ENCODE measurements around the gene TOP1. TPM values are rescaled to one million over a fixed set of nuclear protein-coding genes. Genes with fewer than 3 reads are reported as not detected.

The TOP1 gene
- polyA plus RNA-seq, 1 of the 3 experiments (the other 2 are of a cell fraction), result 11.9 TPM

DNA sequence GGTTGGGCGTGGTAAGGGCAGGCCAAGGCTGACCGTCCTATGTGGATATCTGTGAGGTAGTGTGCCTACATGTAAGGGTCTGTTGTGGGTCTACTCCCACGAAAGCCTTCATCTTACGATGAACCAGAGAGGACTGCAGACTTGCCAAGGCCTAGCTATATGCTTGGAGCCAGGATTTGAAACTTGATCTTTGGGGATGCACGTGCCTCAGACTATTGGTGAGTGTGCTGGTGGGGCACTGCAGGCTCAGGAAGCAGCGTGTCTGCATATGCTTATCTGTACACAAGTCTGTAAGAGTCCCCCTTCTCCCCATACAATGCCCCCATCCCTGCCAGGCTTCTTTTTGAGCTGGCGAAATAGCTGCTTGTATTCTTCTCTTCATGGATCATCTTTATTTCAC is 126.6 kb downstream of the TOP1 start (continued):
- TF ChIP-seq, protein P1, sequence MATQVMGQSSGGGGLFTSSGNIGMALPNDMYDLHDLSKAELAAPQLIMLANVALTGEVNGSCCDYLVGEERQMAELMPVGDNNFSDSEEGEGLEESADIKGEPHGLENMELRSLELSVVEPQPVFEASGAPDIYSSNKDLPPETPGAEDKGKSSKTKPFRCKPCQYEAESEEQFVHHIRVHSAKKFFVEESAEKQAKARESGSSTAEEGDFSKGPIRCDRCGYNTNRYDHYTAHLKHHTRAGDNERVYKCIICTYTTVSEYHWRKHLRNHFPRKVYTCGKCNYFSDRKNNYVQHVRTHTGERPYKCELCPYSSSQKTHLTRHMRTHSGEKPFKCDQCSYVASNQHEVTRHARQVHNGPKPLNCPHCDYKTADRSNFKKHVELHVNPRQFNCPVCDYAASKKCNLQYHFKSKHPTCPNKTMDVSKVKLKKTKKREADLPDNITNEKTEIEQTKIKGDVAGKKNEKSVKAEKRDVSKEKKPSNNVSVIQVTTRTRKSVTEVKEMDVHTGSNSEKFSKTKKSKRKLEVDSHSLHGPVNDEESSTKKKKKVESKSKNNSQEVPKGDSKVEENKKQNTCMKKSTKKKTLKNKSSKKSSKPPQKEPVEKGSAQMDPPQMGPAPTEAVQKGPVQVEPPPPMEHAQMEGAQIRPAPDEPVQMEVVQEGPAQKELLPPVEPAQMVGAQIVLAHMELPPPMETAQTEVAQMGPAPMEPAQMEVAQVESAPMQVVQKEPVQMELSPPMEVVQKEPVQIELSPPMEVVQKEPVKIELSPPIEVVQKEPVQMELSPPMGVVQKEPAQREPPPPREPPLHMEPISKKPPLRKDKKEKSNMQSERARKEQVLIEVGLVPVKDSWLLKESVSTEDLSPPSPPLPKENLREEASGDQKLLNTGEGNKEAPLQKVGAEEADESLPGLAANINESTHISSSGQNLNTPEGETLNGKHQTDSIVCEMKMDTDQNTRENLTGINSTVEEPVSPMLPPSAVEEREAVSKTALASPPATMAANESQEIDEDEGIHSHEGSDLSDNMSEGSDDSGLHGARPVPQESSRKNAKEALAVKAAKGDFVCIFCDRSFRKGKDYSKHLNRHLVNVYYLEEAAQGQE (IDR thresholded peaks at IDR 0.05; ENCODE audit: low read depth, low read length), result no peak
- TF ChIP-seq RCOR1 (IDR thresholded peaks at IDR 0.05; ENCODE audit: low read length) (no peak), GATA2 (CRISPR knock-in tag; IDR thresholded peaks at IDR 0.05) (no peak), ELF1 (IDR thresholded peaks at IDR 0.05) (no peak), TAF1 (IDR thresholded peaks at IDR 0.05; ENCODE audit: borderline replicate concordance, low read depth, low read length) (no peak), EP300 (IDR thresholded peaks at IDR 0.05; ENCODE audit: borderline replicate concordance in 1 of 2, low read depth in 1 of 2, low read length in 1 of 2) (no peak), FOSL2 (IDR thresholded peaks at IDR 0.05; ENCODE audit: borderline replicate concordance, low read depth) (no peak), YY1 (IDR thresholded peaks at IDR 0.05; ENCODE audit: low read depth) (no peak), MEF2A (IDR thresholded peaks at IDR 0.05; ENCODE audit: borderline replicate concordance, low read depth) (no peak)
- TF ChIP-seq, protein P2, sequence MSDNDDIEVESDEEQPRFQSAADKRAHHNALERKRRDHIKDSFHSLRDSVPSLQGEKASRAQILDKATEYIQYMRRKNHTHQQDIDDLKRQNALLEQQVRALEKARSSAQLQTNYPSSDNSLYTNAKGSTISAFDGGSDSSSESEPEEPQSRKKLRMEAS (IDR thresholded peaks at IDR 0.05; ENCODE audit: low read depth), result no peak
- TF ChIP-seq, protein P3, sequence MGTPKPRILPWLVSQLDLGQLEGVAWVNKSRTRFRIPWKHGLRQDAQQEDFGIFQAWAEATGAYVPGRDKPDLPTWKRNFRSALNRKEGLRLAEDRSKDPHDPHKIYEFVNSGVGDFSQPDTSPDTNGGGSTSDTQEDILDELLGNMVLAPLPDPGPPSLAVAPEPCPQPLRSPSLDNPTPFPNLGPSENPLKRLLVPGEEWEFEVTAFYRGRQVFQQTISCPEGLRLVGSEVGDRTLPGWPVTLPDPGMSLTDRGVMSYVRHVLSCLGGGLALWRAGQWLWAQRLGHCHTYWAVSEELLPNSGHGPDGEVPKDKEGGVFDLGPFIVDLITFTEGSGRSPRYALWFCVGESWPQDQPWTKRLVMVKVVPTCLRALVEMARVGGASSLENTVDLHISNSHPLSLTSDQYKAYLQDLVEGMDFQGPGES (IDR thresholded peaks at IDR 0.05; ENCODE audit: low read depth, low read length), result no peak

DNA sequence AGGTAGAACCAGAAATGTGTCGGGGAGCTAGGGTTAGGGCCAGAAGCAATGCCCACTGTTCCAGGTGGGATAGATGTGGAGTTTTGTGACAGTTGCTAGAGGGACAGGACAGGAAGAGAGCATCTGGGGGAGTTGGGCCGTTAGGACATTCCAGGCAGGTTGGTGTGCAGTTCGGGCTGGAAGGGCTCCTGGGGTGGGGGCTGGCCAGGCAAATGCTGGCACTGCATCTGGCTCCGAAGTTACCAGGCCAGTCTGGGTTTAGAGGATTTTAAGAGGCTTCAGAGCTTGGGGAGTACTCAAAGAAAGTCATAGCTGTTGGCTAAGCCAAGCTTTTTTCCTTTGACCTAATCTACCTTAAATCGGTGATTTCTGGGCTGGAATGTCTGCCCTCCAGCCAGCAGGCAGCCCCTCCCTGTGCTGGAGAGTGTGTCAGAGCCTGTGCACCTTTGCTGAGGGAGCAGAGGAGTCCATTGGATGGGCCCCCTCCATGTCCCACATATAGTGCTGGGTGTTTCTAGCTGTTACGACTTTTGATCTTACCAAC is 129.5 kb downstream of the TOP1 start:
- Histone ChIP-seq H3K9me2 (no peaks in the 10 kb centered on the region), H3K27ac (ENCODE audit: low read depth in 2 of 2, low read length in 1 of 2) (no peak overlapping the region; a peak in 1 of 4 replicates), H2AFZ (ENCODE audit: low read depth) (no peak overlapping the region), H3F3A (replicated peaks; ENCODE audit: insufficient read depth) (no peaks in the 10 kb centered on the region), H4K20me1 (ENCODE audit: insufficient read depth) (peaks cover 76% of the 10 kb centered on the region), H3K36me3 (replicated peaks in 1 of 2; ENCODE audit: control insufficient read depth in 1 of 2, insufficient read depth in 2 of 2, low read length in 1 of 2) (peaks cover 3 to 25% of the 10 kb centered on the region in 2 experiments), H3K9me3 (no peaks in the 10 kb centered on the region), H3K79me2 (ENCODE audit: insufficient read depth) (peaks cover 77% of the 10 kb centered on the region), H3K27me3 (ENCODE audit: insufficient read depth) (no peaks in the 10 kb centered on the region), H3K9ac (no peak overlapping the region), H3K4me2 (no peak overlapping the region), H3K4me3 (ENCODE audit: low read depth in 2 of 2, low read length in 1 of 2) (no peak overlapping the region), H3K4me1 (ENCODE audit: control insufficient read depth in 1 of 2, insufficient read depth in 2 of 2, low read depth in 1 of 2, low read length in 1 of 2) (peaks cover 0 to 24% of the 10 kb centered on the region in 2 experiments; a peak in 1 of 4 replicates)
- DNase-seq, result no peak
- 93% methylated on average over 4 of the region's 6 CpGs for WGBS (ENCODE audit: low lambda C conversion rate)
- POLR2A ChIA-PET, result no interaction called here
- CTCF ChIA-PET, result interaction anchor here (2.8 to 9.8 kb wide), 3 partner anchors 13 to 195 kb away, joined by 7 to 67 read pairs (median 25); partner anchors contain the start of gene LPIN3
- TF ChIP-seq, protein P2 (IDR thresholded peaks at IDR 0.05; ENCODE audit: low read depth), result no peak
- TF ChIP-seq SMC3 (IDR thresholded peaks at IDR 0.05; ENCODE audit: low read depth, low read length), result no peak
- TF ChIP-seq TEAD4 (IDR thresholded peaks at IDR 0.05; ENCODE audit: borderline replicate concordance, insufficient read depth), result no peak
- no peak for TF ChIP-seq RFX5 (IDR thresholded peaks at IDR 0.05; ENCODE audit: low read length)
- TF ChIP-seq RAD21 (IDR thresholded peaks at IDR 0.05; ENCODE audit: low read length), result no peak
- TF ChIP-seq CHD2 (IDR thresholded peaks at IDR 0.05; ENCODE audit: low read length, partially characterized antibody), result no peak
- no peak for TF ChIP-seq FOXJ3 (CRISPR knock-in tag; IDR thresholded peaks at IDR 0.05)
- no peak for TF ChIP-seq EZH2phosphoT487 (IDR thresholded peaks at IDR 0.05; ENCODE audit: borderline replicate concordance, low read depth)
- TF ChIP-seq EP300 (IDR thresholded peaks at IDR 0.05; ENCODE audit: borderline replicate concordance in 1 of 2, low read depth in 1 of 2, low read length in 1 of 2), result no peak
- no peak for TF ChIP-seq FOXM1 (IDR thresholded peaks at IDR 0.05; ENCODE audit: low read depth)
